GM21360 (cell line): ENCODE results near the gene ITPKB.

Experiments
- ATAC-seq: cut with Tn5 transposase; IDR thresholded peaks from one replicate; pipeline ENCODE4 v1.9.1; 2021; ENCODE audit warnings: mild to moderate bottlenecking, moderate library complexity; ENCODE audit not compliant: unreplicated experiment

Gene ITPKB

GRCh38 chr1:226670073-226670472 lies 69.0 kb downstream of the ITPKB start:
- no peak for ATAC-seq

DNA sequence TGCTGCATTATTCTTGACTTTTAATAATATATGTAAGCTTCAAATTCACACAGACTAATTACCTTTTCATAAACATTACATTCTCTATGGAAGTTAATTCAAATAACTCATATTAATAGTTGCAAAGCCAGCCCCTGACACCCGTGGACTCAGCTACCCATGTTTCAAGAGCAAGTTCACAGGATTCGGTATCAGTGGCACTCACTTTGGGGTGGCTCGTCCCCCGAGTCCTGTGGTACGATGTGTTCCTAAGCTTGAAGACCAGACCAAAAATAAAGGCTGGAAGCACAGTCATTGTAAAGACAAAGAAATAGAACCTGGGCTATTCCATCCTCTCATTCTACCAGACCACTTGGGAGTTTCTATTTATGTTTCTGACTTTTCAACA lies 70.9 kb downstream of the ITPKB start:
- no peak for ATAC-seq

- no peak for ATAC-seq
Observed at GRCh38 chr1:226666692-226667091, 72.4 kb downstream of the ITPKB start.

- no peak for ATAC-seq
Observed at GRCh38 chr1:226666164-226666506, 72.9 kb downstream of the ITPKB start.

GRCh38 chr1:226665505-226666163 lies 73.4 kb downstream of the ITPKB start:
- ATAC-seq, result no peak

- no peak for ATAC-seq
Observed at GRCh38 chr1:226664413-226665101, 74.5 kb downstream of the ITPKB start.

GRCh38 chr1:226663327-226663704 lies 75.8 kb downstream of the ITPKB start:
- no peak for ATAC-seq

DNA sequence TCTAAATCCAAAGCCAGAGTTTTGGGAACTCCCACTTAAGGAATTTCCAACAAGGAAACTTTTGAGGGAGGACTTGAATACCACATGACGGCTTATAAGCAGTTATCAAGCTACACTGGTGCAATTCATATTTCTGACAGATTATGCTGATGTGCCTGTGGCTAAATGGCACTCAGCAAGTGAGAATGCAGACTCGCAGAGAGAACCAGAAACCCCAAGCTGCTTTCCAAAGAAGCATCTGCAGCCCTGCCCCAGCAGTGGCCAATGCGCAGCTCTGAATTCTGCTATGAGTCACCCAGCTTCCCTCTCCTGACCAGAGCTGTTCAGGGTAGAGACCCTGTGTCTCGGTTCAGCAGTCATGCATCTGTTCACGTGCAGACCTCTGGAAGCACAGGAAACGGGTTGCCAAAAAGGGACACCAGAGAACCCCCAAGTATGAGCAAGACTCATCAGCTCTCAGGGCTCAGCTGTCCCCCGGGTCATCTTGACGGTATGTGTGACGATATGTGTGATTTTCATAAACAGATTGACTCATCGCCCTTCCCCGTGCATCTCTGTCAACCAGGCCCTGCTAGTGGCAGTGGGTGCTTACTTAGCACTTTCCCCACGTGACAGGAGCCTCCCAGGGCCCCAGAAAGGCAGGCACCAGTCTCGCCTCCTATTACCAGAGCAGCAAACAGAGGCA lies 76.3 kb downstream of the ITPKB start:
- ATAC-seq, result peak; percentile 93

DNA sequence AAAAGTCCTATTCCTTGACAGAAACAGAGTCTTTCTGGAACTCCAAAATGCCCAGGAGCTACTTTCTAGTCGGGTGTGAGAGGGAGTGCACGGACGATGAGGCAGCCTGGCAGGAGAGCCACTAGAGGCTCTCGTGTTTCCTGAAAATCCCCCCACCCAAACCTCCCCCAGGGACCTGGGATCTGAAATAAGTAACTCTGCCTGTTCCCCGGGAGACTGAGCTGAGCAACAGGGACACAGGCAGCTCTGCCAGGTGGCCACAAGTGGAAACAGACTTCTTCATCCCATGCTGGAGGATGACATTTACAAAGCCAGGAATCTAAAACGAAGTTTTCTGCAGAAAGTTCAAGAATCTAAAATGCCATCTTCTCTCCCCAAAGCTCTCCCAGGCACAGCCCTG lies 77.1 kb downstream of the ITPKB start:
- no peak for ATAC-seq

- ATAC-seq, result no peak
Observed at GRCh38 chr1:226661271-226661670, 77.8 kb downstream of the ITPKB start.

DNA sequence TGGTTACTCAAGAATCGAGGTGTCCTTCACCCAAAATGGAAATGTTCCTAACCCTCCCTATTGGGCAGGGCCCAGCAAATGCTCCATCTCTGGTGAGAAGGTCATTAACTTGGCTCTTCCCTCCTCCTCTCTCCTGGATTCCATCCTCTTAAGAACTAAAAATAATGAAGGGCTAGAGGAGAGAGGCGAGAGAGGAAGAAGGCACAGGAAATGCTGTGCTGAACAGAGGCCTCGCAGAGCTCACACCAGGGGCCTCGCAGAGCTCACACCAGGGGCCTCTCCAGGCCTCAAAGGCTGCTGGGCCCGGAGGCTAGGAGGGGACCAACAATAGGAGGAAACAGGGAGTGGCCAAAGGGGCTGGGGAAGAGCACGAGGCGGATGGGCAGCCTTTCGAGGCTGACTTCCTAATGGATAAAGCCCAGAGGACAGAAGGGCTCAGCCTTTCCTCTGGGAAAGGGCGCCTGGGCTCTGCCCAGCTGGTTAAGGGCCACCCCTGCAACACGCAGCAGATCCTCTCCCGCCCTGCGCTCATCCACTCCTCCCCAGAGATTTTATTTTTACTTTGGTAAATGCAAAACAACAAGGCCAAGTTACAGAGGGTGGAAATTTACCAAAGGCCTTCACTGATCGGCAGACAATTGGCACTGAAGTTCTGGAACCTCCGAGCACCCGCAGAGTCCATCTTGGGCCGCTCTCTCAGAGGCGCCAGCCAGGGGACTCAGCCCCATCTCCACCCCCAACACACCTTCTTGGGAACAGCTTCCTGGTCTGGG lies 78.5 kb downstream of the ITPKB start:
- ATAC-seq, result no peak

DNA sequence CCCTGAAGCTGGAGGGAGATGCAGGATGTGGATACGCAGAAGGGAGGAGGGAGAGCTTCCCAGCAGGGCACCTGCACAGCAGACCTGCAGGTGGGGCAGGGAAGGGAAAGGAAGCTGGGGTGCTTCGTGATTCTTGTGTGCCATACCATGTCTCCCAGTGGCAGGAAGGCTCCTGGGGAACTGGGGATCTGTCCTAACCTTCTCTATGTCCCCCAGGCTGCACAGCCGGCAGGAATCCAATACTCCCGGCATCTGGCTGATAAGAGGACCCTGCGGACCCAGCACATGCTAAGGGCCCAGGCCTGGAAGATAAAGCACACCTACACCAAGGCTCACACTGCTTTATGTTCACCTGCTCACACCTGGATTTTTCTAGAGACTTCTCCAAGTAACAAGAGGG lies 79.4 kb downstream of the ITPKB start:
- ATAC-seq, result no peak

GRCh38 chr1:226659136-226659535 lies 79.9 kb downstream of the ITPKB start:
- ATAC-seq, result no peak

DNA sequence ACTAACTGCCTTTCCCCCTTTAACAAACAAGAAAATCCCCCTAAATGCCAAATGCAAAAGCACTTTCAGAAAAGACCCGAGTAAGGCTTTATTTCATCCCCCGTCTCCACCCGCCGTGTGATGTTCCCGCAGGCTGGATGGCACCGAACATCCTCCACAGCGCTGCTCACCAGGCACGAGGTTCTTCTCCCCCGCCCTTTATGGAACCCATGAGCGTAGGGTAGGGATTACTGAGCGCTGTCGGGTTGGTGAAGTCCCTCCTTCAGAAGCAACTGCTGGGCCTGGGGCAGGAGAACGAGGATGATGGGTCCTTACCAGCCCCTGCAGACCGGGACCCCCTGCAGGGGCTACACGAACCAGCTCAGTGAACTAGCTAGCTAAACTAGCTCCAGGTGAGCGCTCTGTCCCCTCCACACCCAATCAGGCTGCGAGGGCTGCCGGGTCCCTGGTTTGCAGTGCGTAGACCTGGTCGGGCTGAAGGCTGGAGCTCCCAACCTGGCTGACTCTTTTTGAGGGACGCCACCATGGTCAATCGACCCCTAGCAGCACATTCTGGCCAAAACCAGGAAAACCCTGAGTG lies 80.4 kb downstream of the ITPKB start:
- no peak for ATAC-seq

DNA sequence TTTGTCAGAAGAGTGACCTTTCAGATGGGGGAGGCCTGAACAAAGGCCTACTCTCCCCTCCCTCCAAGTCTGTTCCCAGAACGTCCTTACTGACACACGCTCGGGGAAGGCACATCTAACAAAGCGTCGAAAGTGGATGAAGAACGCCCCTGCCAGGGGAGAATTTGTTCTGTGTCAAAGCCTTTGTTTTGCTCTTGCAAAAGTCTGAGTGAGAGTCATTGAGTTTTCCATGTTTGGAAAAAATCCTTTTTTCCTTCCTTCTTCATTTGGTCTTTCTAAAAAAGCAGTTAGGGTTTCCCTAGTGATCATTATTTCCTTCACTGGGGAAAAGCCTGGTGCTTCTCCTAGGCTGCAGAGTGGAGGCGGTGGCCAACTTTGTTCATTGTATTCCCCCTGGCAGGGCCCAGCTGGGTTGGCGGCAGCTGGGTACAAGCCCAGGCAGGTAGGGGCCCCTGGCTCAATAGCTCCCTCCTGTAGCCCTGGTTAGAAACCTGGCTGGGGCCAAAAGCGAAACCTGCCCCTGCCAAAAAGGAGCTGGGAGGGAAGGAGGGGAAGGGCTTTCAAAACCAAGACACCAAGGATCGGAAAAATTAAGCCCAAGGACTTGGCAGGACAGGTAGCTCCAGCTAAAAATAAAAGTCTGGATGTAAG lies 81.1 kb downstream of the ITPKB start:
- ATAC-seq, result no peak

DNA sequence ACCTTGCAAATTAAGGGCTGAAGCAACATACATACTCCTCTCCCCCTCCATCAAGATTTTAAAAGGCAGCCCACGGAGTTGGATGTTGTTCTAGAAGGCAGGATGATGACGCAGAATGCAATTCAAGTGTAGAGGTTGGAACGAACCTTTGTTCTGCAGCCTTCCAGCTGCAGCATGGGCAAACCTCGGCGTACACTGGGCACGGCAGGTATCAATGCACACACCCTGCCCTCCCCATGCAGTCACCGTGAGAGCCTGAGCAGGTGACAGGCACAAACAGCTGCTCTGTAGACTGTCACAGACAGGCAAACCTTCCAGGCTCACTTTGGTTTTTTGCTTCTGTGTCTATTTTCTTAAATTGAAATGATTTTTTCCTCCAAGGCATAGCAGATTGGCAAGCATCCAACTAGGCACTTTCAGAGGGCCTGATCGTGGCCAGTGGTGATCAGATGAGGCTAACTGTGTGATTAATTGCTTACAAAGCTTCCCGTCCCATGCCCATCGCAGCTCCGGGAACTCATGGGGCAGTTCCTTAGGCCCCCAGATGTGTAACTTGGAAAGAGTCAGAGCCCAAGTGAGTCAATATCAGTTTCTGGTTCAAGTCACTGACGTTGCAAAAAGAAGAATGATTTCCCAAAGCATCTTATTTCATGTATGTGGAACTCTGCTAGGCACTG lies 82.3 kb downstream of the ITPKB start:
- no peak for ATAC-seq

- ATAC-seq, result no peak
Observed at GRCh38 chr1:226656201-226656600, 82.9 kb downstream of the ITPKB start.

GRCh38 chr1:226655251-226656163 lies 83.6 kb downstream of the ITPKB start:
- ATAC-seq, result no peak

- no peak for ATAC-seq
Observed at GRCh38 chr1:226654668-226655055, 84.4 kb downstream of the ITPKB start.
